Measurements from ENCODE around the gene CLASP2.
"Not testable (repeated sequence)": the region's sequence is repeated elsewhere in the genome, so short reads cannot be mapped to it uniquely, and the experiment has no call there.

Gene CLASP2

GRCh38 chr3:33458446-33458845, 259.6 kb downstream of the CLASP2 start:
- no peak for DNase-seq (ENCODE audit: low read depth in 2 of 2, low spot score in 1 of 2)

GRCh38 chr3:33456756-33457155, 261.3 kb downstream of the CLASP2 start:
- no peak for DNase-seq (ENCODE audit: low read depth in 2 of 2, low spot score in 1 of 2)

DNA sequence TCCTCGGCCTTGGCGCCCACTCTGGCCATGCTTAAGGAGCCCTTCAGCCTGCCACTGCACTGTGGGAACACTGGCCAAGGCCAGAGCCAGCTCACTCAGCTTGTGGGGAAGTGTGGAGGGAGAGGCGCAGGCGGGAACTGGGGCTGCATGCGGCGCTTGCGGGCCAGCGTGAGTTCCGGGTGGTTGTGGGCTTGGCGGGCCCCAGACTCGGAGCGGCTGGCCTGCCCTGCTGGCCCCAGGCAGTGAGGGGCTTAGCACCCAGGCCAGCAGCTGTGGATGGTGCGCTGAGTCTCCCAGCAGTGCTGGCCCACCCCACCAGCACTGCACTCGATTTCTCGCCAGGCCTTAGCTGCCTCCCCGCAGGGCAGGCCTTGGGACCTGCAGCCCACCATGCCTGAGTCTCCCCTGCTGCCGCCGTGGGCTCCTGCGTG, 264.7 kb downstream of the CLASP2 start:
- DNase-seq (ENCODE audit: low read depth in 2 of 2, low spot score in 1 of 2) = no peak

DNA sequence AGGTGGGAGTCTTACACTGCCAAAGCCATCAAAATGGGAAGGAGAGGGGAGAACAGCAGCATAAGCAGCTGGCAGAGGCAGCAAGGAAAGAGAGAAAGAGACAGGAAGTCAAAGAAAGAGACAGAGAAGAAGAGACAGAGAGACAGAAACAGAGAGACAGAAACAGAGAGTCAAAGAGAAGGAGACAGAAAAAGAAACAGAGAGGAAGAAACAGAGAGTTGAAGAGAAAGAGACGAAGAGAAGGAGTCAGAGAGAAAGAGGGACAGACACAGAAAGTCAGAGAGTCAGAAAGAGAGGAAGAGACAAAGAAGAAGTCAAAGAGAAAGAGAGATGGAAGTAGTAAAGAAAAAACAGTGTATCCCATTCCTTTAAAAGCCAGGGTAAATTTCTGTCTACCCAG, 266.1 kb downstream of the CLASP2 start:
- DNase-seq (ENCODE audit: low read depth in 2 of 2, low spot score in 1 of 2) = not testable (repeated sequence)

GRCh38 chr3:33447958-33448357, 270.1 kb downstream of the CLASP2 start:
- DNase-seq (ENCODE audit: low read depth in 2 of 2, low spot score in 1 of 2) = no peak

DNA sequence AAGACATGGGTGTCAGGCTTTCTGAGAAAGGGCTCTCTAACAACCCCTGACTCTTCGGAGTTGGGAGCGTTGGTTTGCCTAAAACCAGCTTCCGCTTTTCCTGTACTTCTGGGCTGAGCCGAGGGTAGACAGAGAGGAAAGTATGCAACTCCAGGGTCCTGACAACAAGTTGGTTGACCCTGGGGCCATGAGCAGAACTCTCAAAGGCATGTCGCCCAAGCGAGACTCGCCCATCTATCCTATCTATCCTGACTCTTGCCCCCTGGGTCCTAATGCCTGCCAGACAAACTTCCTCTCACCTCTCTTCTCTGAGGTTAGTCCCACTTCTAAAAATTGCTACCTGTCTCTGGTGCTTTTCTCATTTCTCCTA, 270.8 kb downstream of the CLASP2 start:
- not testable (repeated sequence) for DNase-seq (ENCODE audit: low read depth in 2 of 2, low spot score in 1 of 2)

Measured in stimulated activated CD8-positive, alpha-beta memory T cell treated with anti-CD3 and anti-CD28 coated beads, Interleukin-4, amount 100 ng/mL, for 1 hour (primary cell).